NCI-H82 (cell line): ENCODE results near the gene KRT76.
"Not testable (repeated sequence)": the region's sequence is repeated elsewhere in the genome, so short reads cannot be mapped to it uniquely, and the experiment has no call there.

Source experiments
- DNase-seq: peaks from one replicate; lab custom pipeline; 2025; lab: John Stamatoyannopoulos, UW

KRT76 gene

DNA sequence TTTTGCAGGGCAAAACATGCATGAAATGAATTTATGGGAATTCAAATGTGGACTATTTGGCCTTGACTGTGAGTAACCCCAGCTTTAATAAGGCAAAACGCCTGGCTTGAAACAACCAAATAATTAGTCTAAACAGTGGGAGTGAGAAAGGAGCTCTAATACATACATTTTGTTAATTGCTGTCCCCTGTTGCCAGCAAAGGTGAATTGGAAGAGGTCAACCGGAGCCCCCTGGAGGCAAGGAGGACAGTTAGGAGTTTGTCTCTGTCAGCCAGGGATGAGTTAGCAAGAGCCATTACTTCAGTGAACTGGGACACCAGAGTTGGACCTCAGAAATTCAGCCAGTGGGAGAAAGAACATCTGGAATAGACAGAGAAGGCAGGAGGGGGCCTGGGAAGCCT, 17.4 kb downstream of the KRT76 start:
- DNase-seq: no peak

DNA sequence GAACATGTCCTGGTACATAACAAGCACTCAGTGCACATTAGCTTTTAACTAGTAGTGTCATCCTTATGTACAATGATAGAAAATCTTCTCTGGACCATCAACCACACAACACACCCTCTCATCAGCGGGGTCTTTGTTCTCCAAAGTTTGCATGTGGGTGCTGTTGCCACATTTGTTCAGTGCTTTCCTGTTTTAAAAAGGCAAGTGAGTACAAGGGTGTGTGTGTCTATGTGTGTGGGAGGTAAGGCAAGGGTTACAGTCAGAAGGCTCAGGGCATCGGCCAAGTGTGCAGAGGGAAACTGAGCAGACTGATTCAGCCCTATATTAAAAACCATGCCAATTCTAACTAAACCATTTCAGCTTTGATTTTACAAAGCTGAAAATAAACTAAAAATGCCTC, 17.9 kb downstream of the KRT76 start:
- no peak for DNase-seq

DNA sequence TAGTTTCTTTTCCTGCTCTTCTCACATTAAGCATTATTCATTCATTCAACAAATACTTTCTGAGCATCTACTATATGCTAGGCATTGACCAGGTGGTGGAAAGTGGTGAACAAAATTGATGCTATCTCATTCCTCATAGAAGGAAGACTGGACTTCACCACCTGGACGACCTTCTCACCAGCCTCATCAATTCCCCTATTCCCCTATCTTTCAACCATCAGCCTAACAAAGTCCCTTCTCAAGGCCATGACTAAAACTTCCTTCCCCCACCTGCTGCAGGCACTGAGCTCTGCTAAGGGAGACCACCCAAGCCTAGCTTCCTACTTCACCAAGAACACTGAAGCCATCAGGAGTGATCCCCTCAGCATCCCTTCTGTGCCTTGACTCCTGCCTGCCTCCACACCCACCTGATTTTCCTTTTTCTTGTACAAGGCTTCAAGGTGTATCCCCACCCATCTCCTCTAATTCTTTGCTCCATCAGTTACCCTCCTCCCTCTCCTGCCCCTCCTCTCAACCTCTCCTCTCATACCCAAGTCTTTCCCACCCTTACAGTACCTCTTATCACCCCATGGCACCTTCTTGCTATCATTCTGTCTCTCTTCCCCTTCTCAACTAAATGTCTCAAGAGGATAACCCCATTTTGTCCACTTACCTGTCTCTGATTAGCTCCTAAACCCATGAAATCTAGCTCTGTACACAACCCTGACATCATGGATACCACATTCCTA, 19.5 kb downstream of the KRT76 start:
- no peak for DNase-seq

DNA sequence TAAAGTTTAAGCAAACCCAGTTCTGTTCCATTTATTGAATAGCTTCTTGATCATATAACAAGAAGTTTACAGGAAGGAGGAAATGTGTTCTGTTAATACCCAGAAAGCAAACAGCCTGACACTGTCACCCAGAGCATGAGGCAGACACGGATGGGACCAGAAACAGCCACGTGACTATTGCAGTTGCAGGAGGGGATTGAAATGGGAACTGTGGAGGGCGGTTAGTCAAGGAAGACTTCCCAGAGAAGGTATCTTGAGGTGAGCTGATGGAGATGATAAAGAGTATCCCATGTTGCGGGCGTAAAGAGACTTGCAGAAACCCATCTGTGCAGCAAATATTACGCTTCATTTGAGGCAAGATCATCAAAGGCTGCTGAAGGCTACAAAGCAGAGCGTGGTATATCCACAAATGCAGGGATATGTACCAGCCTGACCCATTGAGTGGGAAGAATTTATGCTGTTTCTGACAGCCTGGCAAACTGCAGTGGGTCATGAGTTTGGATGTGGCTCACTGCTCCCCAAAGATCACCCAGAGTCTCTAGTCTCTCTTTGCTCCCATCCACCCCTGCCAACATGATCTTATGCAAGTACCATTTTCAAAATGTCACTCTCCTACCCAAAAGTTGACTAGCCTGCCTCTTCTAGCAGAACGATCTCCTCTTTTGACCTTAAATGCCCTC, 20.7 kb downstream of the KRT76 start:
- DNase-seq: no peak

DNA sequence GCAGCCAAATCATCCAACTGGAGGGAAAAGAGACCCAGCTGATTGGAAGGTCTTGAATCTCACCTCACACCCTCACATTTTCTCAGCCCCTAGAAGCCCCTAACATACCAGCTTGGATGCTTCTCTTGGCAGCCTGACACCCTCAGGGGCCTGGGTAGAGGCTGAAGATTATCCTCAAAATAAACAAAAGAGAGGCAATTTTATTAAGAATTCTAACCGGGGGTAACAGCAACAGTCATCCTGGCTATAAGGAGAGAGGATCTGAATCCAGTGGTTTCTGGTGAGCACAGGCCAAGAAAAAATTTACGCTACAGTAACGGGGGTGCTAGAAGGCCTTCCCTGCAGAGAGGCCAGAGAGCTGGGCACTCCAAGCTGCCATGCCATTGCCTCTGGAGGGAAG, 21.6 kb downstream of the KRT76 start:
- DNase-seq: no peak

DNA sequence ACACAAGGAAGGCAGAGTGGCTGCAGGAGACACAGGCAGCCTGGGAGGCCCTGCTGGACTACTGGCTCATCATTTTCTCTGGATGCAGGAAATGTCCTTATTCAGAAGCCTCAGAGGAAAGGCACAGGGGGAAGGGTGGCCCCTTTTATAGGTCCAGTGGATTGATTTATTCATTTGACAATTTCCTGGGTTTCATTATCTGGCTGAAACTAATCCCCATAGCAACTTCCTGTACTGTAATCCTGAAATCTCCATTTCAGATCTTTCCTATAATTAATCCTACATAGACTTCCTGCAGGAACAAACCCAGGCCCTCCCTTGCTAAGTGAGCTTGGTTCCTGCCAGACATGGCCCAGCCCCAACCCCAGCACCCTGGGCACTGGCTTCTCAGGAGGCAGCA, 23.0 kb downstream of the KRT76 start:
- DNase-seq: no peak

DNA sequence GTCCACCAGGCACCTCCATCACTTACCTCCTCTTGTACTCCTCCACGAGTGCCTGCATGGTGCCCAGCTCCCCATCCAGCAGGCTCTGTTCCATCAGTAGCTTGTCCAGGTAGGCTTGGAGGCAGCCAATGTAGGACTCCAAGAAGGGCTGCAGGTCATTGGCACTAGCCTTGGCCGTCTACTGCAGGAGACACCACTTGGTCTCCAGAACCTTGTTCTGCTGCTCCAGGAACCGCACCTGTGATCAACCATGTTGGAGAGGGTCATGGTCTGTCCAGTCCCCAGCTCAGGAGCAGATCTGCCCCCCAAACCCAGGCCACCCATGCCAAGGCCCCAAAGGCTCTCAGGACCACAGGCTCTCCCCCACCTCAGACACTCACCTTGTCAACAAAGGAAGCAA, 23.9 kb downstream of the KRT76 start:
- DNase-seq: no peak

DNA sequence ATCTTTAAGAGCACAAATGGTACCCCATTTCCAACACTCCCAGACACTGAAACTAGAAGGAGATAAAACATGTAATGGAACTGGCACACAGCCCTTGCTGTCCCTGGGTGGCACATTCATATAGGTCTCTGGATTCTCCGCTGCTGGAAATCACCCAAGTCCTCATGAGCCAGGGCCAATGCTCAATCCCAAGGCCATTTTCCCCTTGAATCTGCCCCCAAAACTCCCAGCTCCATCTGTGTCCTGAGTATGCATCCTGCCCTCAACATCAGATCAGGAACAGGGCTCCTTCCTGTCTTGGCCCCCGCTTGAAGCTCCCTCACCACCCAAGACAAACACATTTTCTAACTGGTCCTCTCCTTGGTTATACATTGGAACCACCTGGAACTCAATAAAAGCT, 24.6 kb downstream of the KRT76 start:
- DNase-seq: no peak

DNA sequence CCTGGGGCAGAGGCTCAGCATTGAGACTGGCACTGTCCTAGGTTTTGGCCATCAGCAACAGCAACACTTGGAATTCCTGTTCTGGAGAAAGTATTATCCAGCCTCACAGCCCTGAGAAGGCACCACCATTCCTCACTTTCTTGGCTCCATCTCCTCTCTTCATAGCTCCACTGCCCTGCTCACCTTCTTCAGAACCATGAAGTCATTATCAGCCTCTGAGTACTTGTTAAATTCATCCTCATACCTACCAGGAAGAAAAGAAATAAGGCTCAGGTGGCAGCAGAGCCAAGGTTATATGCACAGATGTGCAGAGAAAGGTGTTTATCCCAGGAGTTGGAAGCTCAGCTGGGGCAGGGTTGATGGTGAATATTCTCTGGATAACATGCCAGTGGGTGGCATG, 25.4 kb downstream of the KRT76 start:
- no peak for DNase-seq

DNA sequence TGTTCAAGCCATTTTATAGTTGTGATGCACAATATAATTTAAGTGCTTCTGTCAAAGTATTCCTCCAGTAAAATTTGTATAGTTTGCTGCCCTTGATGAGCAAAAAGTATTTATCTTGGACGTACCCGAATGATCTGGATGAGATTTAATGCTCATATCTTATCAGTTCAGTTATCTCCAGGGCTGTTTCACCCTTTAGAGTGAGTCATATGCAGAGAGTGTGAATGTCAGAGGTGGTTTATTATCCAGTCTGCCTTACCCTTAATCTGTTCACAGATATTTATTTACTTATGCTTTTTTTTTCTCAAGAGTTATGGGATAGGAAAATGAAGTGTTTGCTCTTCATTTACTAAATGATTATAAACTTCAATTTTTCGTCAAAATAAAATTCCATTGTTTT, 26.6 kb downstream of the KRT76 start:
- DNase-seq: not testable (repeated sequence)

DNA sequence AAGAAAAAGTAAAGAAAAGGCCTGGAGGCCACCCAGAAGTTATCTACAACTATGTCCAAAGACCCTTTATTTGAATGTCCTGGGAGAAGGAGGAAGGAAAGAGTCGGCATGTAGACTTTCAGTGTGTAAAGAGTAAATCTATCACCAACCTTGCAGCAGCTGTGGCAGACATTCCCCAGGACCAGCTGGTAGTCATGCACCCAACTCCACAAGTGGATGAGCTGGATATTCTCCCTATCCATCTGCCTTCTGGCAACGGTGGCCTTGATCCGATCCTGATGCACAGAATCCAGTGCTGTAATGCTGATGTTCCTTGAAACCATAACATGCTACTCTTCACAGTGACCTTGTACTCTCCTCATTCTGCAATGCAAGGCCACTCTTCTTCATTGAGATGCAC, 27.3 kb downstream of the KRT76 start:
- DNase-seq: peak; percentile 25

DNA sequence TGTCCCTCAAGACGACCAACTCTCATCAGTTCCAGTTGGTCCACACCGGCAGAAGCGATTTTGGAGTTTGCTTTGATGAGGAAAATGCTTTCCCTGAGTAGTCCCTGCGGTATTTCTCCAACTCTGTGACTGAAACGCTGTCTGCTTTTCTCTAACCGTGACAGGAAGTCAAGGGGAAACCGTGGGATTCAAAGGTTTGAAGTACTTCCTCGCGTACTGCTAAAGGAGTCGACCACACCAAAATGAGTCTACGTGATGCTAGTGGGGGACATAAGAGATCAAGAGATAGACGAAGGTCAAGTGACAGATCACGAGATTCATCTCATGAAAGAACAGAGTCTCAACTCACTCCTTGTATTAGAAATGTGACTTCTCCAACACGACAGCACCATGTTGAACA, 28.6 kb downstream of the KRT76 start:
- DNase-seq: no peak

DNA sequence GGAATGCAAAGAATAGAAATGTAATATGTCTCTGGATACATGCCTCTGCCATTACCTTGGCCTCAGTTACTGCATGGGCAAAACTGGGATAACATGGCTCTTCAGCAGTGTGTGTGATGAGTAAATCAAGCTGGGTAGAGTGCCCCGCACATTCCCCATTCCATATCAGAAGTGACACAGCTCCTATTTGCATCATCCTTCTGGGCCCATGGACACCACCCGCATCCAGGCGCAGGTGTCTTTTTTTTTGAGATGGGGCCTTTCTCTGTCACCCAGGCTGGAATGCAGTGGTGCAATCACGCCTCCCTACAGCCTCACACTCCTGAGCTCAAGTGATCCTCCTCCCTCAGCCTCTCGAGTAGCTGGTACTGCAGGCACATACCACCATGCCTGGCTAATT, 31.6 kb downstream of the KRT76 start:
- no peak for DNase-seq

DNA sequence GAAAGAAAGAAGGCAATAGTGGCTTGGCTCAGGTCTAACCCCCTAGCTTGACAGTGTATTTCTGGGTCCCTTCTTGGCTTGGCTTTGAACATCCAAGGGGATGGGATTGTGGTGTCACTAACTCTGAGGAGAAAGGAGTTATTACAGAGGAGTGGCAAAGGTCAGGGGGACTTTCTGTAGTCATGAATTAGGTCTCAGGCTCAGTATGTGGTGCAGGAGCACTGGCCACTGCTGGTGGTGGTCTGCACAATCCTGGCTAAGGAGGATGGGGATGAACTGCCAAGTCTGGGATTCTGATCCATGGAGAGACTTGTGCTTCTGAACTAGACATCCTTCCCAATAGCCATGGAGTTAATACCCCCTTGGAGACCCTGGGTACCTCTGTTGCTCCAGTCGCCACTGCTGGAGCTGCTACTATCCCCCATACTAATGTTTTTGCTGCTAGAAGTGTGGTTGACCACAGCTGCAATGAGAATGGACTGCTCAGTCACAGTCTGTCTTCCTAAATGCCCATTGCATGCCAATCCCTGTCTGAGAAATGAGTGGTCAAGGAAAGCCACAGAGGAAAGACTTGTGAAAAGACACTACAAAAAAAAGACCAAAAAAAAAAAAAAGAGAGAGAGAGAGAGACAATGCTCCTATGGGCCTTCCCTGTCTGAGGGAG, 32.5 kb downstream of the KRT76 start:
- DNase-seq: no peak

DNA sequence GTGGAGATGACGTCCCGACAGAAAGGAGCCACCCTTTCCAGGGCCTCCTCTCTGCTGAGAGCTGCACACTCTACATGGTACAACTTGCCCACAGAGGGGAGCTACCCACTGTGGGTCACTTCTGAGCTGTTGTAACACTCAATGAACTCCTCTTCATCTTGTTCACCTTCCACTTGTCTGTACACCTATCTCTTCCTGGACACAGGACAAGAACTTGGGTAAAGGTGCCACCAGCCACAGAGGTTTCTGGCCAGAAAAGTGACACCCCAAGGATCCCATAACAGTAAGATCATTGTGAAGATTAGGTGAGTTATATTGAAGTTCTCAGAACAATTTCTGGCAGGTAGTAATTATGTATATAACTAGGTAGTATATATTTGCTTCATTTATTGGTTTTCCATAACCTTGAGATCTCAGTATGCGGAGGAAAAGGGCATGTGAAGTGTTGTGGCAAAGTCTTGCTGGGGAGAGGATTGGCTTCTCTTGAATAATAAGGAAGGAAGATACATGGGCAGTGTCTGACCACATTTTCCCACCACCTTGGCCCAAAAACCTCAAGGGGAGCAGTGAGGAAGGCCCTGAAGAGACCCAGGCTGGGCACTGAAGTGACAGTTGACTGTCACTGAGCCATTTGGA, 34.2 kb downstream of the KRT76 start:
- DNase-seq: no peak

DNA sequence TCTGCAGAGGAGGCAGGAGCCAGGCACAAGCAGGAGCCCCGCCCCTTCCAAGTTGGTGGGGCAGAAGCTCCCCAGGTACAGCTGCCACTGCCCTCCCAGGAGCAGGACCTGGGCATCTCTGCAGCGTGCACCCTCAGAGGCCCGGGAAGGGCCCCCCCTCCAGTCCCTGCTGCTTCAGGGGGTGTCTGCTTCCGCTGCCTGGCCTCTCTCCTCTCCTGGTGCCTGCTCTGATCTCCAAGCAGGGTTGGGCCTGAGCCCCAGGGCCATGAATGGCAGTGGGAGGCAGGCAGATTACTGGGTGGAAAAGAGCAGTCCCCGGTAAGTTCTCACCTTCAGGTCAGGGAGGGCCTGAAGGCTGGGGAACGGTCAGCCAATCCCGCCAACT, 35.0 kb downstream of the KRT76 start:
- no peak for DNase-seq

DNA sequence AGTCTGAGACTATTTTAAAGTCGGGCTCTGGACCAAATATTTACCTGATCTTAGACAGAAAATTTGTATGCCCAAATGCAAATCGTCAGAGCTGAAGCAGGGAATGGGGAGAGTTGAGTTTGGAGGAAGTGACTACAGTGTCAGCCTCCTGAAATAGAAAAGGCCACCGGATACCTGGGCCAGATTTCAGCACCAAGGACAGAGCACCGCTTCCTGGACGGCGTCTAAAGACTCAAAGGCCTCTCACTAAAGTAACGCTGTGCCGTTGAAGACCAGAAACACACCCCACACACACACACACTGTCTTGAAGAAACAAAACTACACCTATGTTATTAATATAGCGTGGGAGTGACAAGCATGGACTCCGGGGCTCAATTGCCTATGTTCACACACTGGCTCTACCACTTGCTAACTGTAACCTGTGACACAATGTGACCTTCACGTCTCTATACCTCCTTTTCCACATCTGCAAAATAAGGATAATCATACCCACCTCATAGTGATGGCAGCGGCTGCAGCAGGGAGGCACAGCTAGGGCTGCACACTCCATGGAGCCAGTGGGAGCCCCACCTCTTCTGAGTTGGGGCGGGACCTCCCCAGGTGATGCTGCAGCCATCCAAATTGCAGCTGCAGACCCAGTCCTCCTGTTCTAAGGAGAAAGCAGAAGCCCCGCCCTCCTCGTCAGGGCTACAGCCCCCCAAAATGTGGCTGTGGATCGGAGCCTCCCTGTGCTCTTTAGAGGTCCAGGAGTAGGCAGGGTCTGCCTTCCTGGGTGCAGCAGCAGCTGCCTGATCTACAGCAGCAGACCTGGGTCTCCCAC, 35.6 kb downstream of the KRT76 start:
- peak; percentile 3 for DNase-seq

DNA sequence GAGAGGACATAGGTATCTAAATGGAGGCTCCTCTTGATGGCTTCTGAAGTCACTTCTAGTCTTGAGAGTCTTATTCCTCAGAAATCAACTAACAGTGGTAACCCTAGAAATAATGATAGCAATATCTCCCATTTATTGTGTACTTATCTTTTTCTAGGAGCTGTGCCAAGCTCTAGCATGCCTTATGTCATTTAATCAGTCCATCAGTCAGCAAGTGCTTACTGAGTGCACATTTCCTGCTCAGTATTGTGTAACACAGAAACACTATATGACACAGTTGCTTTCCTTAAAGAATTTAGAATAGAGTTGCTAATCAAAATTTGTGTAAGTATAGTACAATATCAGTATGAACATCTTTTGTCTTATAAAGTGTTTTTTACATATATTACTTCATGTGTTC, 36.6 kb downstream of the KRT76 start:
- peak; percentile 34 for DNase-seq

DNA sequence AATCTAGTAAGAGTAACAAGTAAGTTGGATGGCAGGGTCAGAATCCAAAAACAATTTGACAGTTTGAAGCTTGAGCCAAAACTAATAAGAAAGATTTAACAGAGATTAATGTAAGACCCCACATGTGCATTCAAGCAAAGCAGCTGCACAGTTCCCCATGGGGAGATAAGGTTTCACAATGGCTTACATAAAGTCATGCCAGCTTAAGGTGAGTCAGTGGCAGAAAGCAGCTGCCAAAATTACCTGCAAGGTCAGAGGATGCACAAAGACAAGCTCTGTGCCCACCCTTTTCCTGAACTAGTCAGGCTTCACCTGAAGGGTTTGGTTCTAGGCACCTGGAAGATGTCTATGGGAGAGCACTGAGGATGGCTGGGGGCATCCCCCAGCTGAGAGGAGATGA, 37.2 kb downstream of the KRT76 start:
- peak; percentile 38 for DNase-seq

DNA sequence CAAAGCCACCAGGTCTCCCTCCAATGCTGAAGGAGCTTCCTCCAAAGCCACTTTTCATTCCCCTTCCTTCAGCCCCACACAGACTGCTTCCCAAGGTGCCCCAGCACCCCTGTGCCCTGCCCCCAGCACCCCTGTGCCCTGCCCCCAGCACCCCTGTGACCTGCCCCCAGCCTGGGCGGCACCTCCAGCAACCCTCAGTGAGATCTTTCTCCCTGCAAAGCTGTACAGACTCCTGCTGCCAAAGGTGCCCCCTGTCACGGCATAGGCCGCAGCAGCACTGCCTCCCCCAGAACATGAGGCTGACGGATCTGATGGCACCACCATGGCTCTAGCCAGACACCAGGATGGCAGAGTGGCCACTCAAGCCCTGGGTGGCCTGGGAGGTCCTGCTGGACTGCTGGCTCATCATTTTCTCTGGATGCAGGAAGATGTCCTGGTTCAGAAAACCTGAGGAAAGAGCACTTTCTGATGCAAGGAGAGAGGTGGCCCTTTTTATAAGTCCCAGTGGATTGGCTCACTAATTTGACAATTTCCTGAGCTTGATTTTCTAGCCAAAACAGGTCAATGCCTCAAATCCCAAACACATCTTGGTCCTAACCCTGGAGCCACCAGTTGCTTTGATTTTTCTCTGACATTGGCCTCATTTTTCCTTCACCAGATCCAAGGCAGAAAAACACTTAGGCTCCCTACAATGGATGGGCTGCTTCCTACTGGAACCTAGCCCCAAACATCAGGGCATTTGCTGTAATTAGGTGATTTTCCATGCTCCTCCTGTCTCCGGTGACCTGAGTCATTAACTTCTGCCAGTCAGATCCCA, 41.1 kb downstream of the KRT76 start:
- DNase-seq: no peak

DNA sequence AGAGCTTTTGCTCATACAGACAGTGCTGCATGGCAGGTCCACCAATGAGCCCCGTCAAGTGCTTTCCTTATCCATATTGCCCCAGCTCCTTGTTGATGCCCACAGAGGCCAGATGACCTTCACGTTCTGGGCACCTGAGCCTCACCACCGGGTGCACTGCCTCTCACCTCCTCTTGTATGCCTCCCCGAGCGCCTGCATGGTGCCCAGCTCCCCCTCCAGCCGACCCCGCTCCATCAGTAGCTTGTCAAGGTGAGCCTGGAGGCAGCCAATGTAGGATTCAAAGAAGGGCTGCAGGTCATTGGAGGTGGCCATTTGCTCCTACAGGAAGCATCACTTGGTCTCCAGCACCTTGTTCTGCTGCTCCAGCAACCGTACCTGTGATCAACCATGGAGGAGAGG, 42.0 kb downstream of the KRT76 start:
- DNase-seq: no peak
